IPS-18a (cell line): ENCODE results near the gene GPC1.

Experiments
- H3K27ac ChIP-seq: one replicate; pipeline ENCODE4 v1.5.1; 2013; ENCODE audit warnings: low read length
- H3K27me3 ChIP-seq: one replicate; pipeline ENCODE4 v1.6.1; 2013; ENCODE audit warnings: mild to moderate bottlenecking, low read length; ENCODE audit not compliant: control insufficient read depth, insufficient read depth
- H3K36me3 ChIP-seq: one replicate; pipeline ENCODE4 v1.6.1; 2013; ENCODE audit warnings: low read depth, low read length; ENCODE audit not compliant: control insufficient read depth
- H3K4me1 ChIP-seq: one replicate; pipeline ENCODE4 v1.6.1; 2013; ENCODE audit warnings: low read depth, low read length; ENCODE audit not compliant: control insufficient read depth
- H3K4me3 ChIP-seq: one replicate; pipeline ENCODE4 v1.5.1; 2013; ENCODE audit warnings: low read length
- H3K9ac ChIP-seq: one replicate; pipeline ENCODE4 v1.6.1; 2013; ENCODE audit warnings: mild to moderate bottlenecking, low read length, moderate library complexity
- H3K9me3 ChIP-seq: one replicate; pipeline ENCODE4 v1.6.1; 2013; ENCODE audit warnings: low read depth, low read length; ENCODE audit not compliant: control insufficient read depth

GPC1 gene

DNA sequence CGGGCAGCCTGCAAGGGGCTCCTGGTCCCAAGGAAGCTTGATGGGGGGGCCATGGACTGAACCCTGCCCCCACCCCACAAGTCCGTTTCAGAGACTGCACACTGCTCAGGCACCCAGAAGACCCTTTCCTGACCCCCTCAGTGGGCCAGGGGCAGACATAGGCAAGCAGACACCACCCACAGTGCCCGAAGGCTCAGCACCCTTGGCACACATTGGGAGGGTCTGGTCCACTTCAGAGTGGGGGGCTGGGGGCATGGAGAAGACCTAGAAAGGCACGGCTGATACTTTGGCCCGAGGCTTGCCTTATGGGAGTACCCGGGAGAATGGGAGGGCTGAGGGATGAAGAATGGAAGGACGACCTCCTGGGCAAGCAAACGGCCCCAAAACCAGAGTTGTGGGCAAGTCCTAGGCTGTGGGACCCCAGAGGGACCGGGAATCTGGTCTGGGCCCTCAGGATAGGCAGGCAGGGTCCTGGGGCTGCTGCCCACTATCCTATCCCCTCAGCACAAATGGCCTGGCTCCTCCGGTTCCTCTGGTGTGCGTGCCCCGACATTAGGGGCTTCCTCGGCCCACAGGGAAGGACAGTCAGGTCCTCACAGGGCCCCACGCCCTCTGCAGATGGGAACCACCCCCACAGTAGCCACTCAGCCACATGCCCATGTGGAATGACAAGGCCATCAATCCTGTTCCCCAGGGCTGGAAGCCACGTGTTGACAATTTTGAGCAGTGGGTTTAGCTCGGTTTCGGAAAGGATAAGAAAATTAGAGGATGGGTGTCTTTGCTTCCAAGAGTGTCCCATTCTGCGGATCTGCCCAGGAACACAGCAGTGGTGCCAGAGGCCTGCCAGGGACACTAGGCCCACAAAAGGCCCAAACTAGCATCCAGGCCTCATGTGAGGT is 15.0 kb upstream of the GPC1 start:
- H3K4me1 ChIP-seq = no peaks in the 10 kb centered on the region
- H3K27me3 ChIP-seq = no peaks in the 10 kb centered on the region
- no peak overlapping the region for H3K9ac ChIP-seq
- no peak overlapping the region for H3K4me3 ChIP-seq
- no peaks in the 10 kb centered on the region for H3K36me3 ChIP-seq
- H3K27ac ChIP-seq = no peak overlapping the region
- peaks cover 10% of the 10 kb centered on the region for H3K9me3 ChIP-seq

DNA sequence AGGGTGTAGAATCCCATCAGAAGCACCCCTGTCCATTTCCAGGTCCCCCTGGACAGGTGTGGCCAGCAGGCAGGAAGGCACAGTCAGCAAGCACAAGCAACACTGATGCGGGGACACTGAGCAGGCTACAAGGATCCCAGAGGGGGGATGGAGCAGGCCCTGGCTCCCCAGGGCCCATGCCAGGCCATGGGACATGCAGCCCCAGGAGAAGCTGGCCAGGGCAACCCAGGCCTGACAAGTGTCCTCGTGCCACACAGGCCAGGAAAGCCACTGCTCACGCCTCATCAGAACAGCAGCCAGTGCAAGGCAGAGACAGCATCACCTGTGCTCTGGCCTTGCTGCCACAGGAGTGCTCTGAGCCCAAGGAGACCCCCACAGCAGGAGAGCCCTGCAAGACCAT is 14.1 kb upstream of the GPC1 start:
- H3K4me1 ChIP-seq = no peaks in the 10 kb centered on the region
- no peak overlapping the region for H3K4me3 ChIP-seq
- no peaks in the 10 kb centered on the region for H3K36me3 ChIP-seq
- no peaks in the 10 kb centered on the region for H3K27me3 ChIP-seq
- no peak overlapping the region for H3K9ac ChIP-seq
- H3K9me3 ChIP-seq = peaks cover 10% of the 10 kb centered on the region
- no peak overlapping the region for H3K27ac ChIP-seq

- no peak overlapping the region for H3K9ac ChIP-seq
- no peak overlapping the region for H3K4me3 ChIP-seq
- H3K9me3 ChIP-seq = peaks cover 10% of the 10 kb centered on the region
- H3K36me3 ChIP-seq = no peaks in the 10 kb centered on the region
- H3K27me3 ChIP-seq = no peaks in the 10 kb centered on the region
- no peaks in the 10 kb centered on the region for H3K4me1 ChIP-seq
- no peak overlapping the region for H3K27ac ChIP-seq
Observed at GRCh38 chr2:240422658-240423329, 12.7 kb upstream of the GPC1 start.

DNA sequence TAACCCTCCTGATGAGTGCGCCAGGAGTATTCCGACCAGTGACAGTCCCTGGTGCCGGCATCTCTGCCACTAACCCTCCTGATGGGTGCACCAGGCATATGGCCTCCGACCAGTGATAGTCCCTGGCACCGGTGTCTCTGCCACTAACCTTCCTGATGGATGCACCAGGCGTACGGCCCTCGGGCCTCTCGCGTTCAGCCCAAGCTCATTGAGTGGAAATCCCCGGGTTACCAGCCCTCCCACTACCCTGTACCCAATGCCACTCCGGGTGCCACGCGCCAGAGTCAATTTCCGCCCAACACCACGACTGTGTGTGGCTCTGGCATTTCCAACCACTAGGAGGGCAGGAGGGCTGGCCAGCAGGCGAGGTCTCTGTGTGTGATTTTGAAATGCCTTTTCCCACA is 11.7 kb upstream of the GPC1 start:
- Histone ChIP-seq H3K27me3 (no peaks in the 10 kb centered on the region), H3K9me3 (peaks cover 7% of the 10 kb centered on the region), H3K4me3 (no peak overlapping the region), H3K27ac (no peak overlapping the region), H3K9ac (no peak overlapping the region), H3K4me1 (no peaks in the 10 kb centered on the region), H3K36me3 (no peaks in the 10 kb centered on the region)

DNA sequence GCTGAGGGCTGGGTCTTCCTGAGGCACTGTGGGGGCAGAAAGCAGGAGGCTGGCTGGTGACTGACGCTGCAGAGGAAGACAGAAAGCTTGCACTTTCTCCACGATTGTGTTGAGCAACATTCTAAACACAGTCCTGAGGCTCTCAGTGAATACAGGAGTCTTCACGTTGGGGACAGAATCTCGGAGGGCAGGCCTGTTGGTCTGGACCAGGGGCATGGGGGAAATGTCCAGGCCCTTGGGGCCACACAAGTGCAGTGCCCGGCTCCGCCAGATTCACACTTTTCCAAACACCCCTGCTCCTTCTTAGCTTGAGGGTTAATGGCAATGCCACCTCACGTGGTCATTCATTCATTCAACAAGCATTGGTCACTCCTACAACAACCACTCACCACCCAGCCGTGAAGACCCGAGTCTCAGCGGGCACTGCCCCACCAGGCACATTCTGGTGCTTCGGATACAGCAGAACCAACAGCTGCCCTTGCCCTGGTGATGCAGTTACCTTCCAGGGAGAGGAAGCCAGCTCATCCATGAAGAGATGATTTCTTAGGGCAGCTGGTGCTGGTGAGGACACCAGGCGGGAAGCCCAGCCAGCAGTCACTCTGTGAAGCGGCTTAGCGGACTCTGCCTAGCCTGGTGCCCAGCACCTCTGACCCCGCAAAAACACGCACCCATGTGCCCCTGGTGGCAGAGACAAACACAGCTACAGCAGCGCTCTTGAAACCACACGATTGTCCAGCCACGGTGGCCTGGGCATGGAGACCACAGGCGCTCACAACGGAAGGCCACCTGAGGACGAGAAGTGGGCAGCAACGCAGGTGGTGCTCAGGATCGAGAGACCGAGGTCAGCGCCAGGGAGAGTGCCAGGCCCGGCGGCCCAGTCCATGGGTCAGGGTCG is 10.9 kb upstream of the GPC1 start:
- Histone ChIP-seq H3K4me1 (no peaks in the 10 kb centered on the region), H3K9me3 (no peaks in the 10 kb centered on the region), H3K27ac (no peak overlapping the region), H3K9ac (no peak overlapping the region), H3K27me3 (no peaks in the 10 kb centered on the region), H3K4me3 (no peak overlapping the region), H3K36me3 (no peaks in the 10 kb centered on the region)

DNA sequence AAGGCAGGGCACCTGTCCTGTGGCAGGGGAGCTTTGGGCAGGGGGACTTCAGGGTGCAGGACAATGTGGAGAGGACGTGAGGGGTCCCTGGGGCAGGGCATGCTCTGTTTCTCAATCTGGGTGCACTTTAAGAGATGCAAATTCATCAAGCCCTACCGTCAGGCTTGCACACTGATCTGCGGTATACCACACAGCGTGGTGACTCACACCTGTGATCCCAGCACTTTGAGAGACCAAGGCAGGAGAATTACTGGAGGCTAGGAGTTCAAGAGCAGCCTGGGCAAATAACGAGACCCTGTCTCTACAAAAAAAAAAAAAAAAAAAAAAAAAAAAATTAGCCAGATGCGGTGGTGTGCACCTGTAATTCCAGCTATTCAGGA is 10.2 kb upstream of the GPC1 start:
- Histone ChIP-seq H3K4me1 (no peaks in the 10 kb centered on the region), H3K27ac (no peak overlapping the region), H3K36me3 (no peaks in the 10 kb centered on the region), H3K4me3 (no peak overlapping the region), H3K9ac (no peak overlapping the region), H3K9me3 (no peaks in the 10 kb centered on the region), H3K27me3 (no peaks in the 10 kb centered on the region)

GRCh38 chr2:240425697-240426096 is 9.8 kb upstream of the GPC1 start:
- H3K9me3 ChIP-seq = no peaks in the 10 kb centered on the region
- no peaks in the 10 kb centered on the region for H3K27me3 ChIP-seq
- no peak overlapping the region for H3K27ac ChIP-seq
- no peak overlapping the region for H3K4me3 ChIP-seq
- H3K9ac ChIP-seq = no peak overlapping the region
- H3K36me3 ChIP-seq = no peaks in the 10 kb centered on the region
- H3K4me1 ChIP-seq = no peaks in the 10 kb centered on the region

DNA sequence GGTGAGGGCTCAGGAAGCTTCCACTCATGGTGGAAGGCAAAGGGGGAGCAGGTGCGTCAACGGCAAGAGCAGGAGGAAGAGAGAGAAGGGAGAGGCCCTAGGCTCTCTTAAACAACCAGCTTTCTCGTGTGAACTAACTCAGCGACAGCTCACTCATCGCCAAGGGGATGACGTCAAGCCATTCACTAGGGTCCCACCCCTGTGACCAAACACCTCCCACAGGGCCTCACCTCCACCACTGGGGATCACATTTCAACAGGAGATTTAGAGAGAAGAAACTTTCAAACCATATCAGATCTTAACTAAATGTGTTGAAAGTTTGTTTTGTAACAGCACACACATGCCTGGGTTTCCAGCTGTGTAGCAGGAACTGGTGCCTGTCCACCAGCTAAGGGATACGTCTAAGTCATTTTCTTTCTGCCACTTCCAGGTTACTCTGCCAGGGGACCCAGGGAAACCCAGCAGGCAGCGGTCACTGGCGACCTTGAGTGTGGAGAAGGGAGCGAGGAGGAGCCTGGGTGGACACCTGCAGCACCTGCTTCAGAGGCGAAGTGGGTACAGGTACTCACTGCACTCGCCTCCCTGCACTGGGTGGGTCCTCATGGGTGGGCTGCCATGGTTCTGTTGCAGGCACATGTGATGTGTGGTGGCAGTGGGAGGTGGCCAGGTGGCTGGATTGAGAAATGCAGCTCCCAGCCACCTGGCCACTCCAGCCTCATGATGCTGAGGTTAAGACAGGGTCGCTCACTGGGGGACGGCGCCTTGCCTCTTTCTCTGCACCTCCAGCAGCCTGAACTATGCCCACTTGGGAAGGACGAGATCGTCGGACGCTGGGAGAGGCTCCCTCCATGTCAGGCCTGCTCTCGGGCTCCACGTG is 8.4 kb upstream of the GPC1 start:
- Histone ChIP-seq H3K36me3 (no peaks in the 10 kb centered on the region), H3K9ac (no peak overlapping the region), H3K27ac (no peak overlapping the region), H3K4me1 (no peaks in the 10 kb centered on the region), H3K27me3 (no peaks in the 10 kb centered on the region), H3K4me3 (no peak overlapping the region), H3K9me3 (no peaks in the 10 kb centered on the region)

DNA sequence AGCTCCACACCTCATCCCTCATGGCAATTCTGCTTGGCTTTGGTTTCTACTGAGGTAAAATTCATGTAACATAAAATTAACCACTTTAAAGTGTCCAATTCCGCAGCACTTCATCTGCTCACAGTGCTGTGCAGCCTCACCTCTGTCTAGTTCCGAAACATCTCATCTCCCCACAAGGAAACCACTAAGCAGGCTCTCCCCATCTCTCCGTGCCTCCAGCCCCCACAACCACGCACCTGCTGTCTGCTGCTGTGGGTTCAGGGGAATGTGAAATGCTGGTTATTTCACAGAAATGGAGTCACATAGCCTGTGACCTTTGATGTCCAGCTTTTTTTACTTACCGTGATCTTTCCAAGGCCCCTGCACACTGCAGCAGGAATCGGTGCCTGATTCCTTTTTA is 7.7 kb upstream of the GPC1 start:
- H3K9me3 ChIP-seq = no peaks in the 10 kb centered on the region
- H3K27me3 ChIP-seq = no peaks in the 10 kb centered on the region
- H3K27ac ChIP-seq = no peak overlapping the region
- no peaks in the 10 kb centered on the region for H3K36me3 ChIP-seq
- no peaks in the 10 kb centered on the region for H3K4me1 ChIP-seq
- H3K9ac ChIP-seq = no peak overlapping the region
- H3K4me3 ChIP-seq = no peak overlapping the region

- Histone ChIP-seq H3K27me3 (no peaks in the 10 kb centered on the region), H3K9me3 (no peaks in the 10 kb centered on the region), H3K4me1 (no peaks in the 10 kb centered on the region), H3K36me3 (no peaks in the 10 kb centered on the region), H3K27ac (no peak overlapping the region), H3K9ac (no peak overlapping the region), H3K4me3 (no peak overlapping the region)
Observed at GRCh38 chr2:240428245-240428644, 7.2 kb upstream of the GPC1 start.
